B cell (primary cell): ENCODE data around the gene FAM151A. TPM values are rescaled to one million over a fixed set of nuclear protein-coding genes. Genes with fewer than 3 reads are reported as not detected.

Source experiments
- ATAC-seq: fragments of 200-7000 bp; cut with Tn5 transposase; one replicate; pipeline ENCODE4 v1.10.0; 2021; ENCODE audit warnings: low read depth, mild to moderate bottlenecking, moderate number of reproducible peaks, moderate library complexity
- CTCF ChIA-PET: fragments of 350-600 bp; sonication (Branson Sonifier 250); formaldehyde crosslinking; loops from one replicate; lab custom pipeline; 2021; ENCODE audit warnings: antibody characterized with exemption, inconsistent platforms; lab: Charles Lee
- POLR2A ChIA-PET: fragments of 350-600 bp; sonication (Branson Sonifier 250); formaldehyde crosslinking; loops from one replicate; lab custom pipeline; 2021; ENCODE audit warnings: antibody characterized with exemption; lab: Charles Lee
- DNase-seq: peaks from one replicate; pipeline ENCODE4 v3.0.0; 2013
- H2AFZ ChIP-seq: 2 replicates; pipeline ENCODE4 v1.6.1; 2012; ENCODE audit warnings: mild to moderate bottlenecking, low read depth, low read length; ENCODE audit not compliant: insufficient read depth, poor library complexity, severe bottlenecking
- H3K27ac ChIP-seq, 2 donors: 1 replicate in 1 of 2; 2 replicates in 1 of 2; pipeline ENCODE4 v1.5.1; 2012 to 2013; ENCODE audit warnings: low read length in 2 of 2, mild to moderate bottlenecking in 2 of 2, moderate library complexity in 1 of 2
- H3K27me3 ChIP-seq, 4 experiments: fragments of 200-600 bp in 1 of 4; sonication (generic) in 1 of 4; replicated peaks in 1 of 4; 1 replicate in 2 of 4; 2 replicates in 2 of 4; pipeline versions ENCODE4 v1.6.1 to v1.7.0; 2013 to 2016; ENCODE audit warnings: low read length in 3 of 4, mild to moderate bottlenecking in 2 of 4, mixed read lengths in 1 of 4, moderate library complexity in 1 of 4; ENCODE audit not compliant: insufficient read depth in 4 of 4, control insufficient read depth in 3 of 4; ENCODE audit errors: control extremely low read depth in 1 of 4
- H3K36me3 ChIP-seq, 2 experiments: replicated peaks in 1 of 2; 1 replicate in 1 of 2; 2 replicates in 1 of 2; pipeline versions ENCODE4 v1.6.1 to v1.7.1; 2013; ENCODE audit warnings: low read length in 1 of 2; ENCODE audit not compliant: insufficient read depth in 2 of 2, control insufficient read depth in 1 of 2; ENCODE audit errors: control extremely low read depth in 1 of 2, extremely low read depth in 1 of 2
- H3K4me1 ChIP-seq, 2 donors: fragments of 200-600 bp in 1 of 2; sonication (generic) in 1 of 2; 1 replicate in 1 of 2; 2 replicates in 1 of 2; pipeline versions ENCODE4 v1.5.1 to v1.6.1; 2013 to 2017; ENCODE audit warnings: low read length in 2 of 2; ENCODE audit not compliant: control insufficient read depth in 2 of 2, insufficient read depth in 2 of 2
- H3K4me2 ChIP-seq: replicated peaks from 2 replicates; pipeline ENCODE3; 2012; ENCODE audit warnings: mild to moderate bottlenecking, low read depth, low read length; ENCODE audit not compliant: poor library complexity, severe bottlenecking
- H3K4me3 ChIP-seq, 5 experiments: fragments of 200-600 bp in 1 of 5; sonication (generic) in 1 of 5; 1 replicate in 3 of 5; 2 replicates in 2 of 5; pipeline versions ENCODE4 v1.5.1 to v1.7.0; 2011 to 2016; ENCODE audit warnings: low read length in 4 of 5, mild to moderate bottlenecking in 4 of 5, low read depth in 2 of 5, control low read depth in 1 of 5, moderate library complexity in 1 of 5; ENCODE audit not compliant: insufficient read depth in 1 of 5; ENCODE audit errors: control extremely low read depth in 1 of 5, extremely low read depth in 1 of 5
- H3K79me2 ChIP-seq: fragments of 200-600 bp; sonication (generic); one replicate; pipeline ENCODE4 v1.6.0; 2016; ENCODE audit warnings: low read length; ENCODE audit not compliant: control insufficient read depth, insufficient read depth
- H3K9ac ChIP-seq: fragments of 200-600 bp; sonication (generic); 2 replicates; pipeline ENCODE4 v1.6.1; 2017; ENCODE audit warnings: mild to moderate bottlenecking, low read length, moderate library complexity
- H3K9me3 ChIP-seq, 3 donors: one replicate each; pipeline versions ENCODE4 v1.6.1 to v1.7.1; 2013; ENCODE audit warnings: low read length in 2 of 3; ENCODE audit not compliant: control insufficient read depth in 2 of 3, insufficient read depth in 1 of 3; ENCODE audit errors: control extremely low read depth in 1 of 3
- H4K20me1 ChIP-seq: 2 replicates; pipeline ENCODE4 v1.6.0; 2012; ENCODE audit warnings: mild to moderate bottlenecking, low read length; ENCODE audit not compliant: insufficient read depth, control insufficient read depth, poor library complexity, severe bottlenecking
- H3K27ac Mint-ChIP-seq: one replicate; pipeline ENCODE4 v1.8.0; 2021; ENCODE audit warnings: mixed read lengths
- H3K27me3 Mint-ChIP-seq: one replicate; pipeline ENCODE4 v1.8.0; 2021; ENCODE audit warnings: mixed read lengths
- H3K4me1 Mint-ChIP-seq: one replicate; pipeline ENCODE4 v1.8.0; 2021; ENCODE audit warnings: mixed read lengths
- H3K4me3 Mint-ChIP-seq: one replicate; pipeline ENCODE4 v1.8.0; 2021; ENCODE audit warnings: mixed read lengths
- H3K9me3 Mint-ChIP-seq: one replicate; pipeline ENCODE4 v1.8.0; 2022; ENCODE audit warnings: mixed read lengths; ENCODE audit not compliant: insufficient read depth
- EZH2 ChIP-seq: IDR thresholded peaks from 2 replicates; pipeline ENCODE4 v1.6.1; 2012; ENCODE audit warnings: borderline replicate concordance, low read depth, mild to moderate bottlenecking, moderate library complexity, low read length; ENCODE audit not compliant: insufficient read depth, poor library complexity, severe bottlenecking
- WGBS: methylation state at CpG from one replicate; pipeline ENCODE4 v1.1.5; 2013; ENCODE audit warnings: missing lambda C conversion rate; ENCODE audit not compliant: insufficient coverage; 5-methylcytosine and 5-hydroxymethylcytosine counted together
- intact Hi-C: fragments of 100-400 bp; cut with micrococcal nuclease; formaldehyde crosslinking; loops from one replicate; pipeline ENCODE4 v1.10.0; 2022
- polyA plus RNA-seq: library from polyadenylated mRNA; depleted of rRNA; stranded (reverse); fragments of >200 nt; gene quantifications from 2 replicates; pipeline ENCODE4 v1.2.3, GENCODE V29; 2012
- total RNA-seq, 2 donors: library from RNA; stranded (reverse); fragments of 120-200 nt in 1 of 2; gene quantifications; 1 replicate in 1 of 2; 2 replicates in 1 of 2; pipeline versions ENCODE4 v1.2.3 to v1.2.4, GENCODE V29; 2013 to 2022
- TF ChIP-seq, protein P1 (sequence below): fragments of 200-600 bp; IDR thresholded peaks from one replicate; pipeline ENCODE4 v1.8.0; 2022; ENCODE audit warnings: antibody characterized with exemption, mild to moderate bottlenecking

Gene FAM151A
- total and polyA plus RNA-seq, 2 donors (not counting 1 experiment from before 2014, with no cell fraction given) = not detected

GRCh38 chr1:54606990-54607325 is 16.4 kb downstream of the FAM151A start:
- POLR2A ChIA-PET = no interaction called here
- Histone ChIP-seq H2AFZ (no peak overlapping the region), H3K27me3 (no peaks in the 10 kb centered on the region), H3K4me3 (no peak overlapping the region), H3K9me3 (no peaks in the 10 kb centered on the region), H3K4me1 (no peaks in the 10 kb centered on the region), H4K20me1 (no peaks in the 10 kb centered on the region), H3K9ac (no peak overlapping the region), H3K36me3 (no peaks in the 10 kb centered on the region), H3K27ac (no peak overlapping the region), H3K79me2 (no peaks in the 10 kb centered on the region), H3K4me2 (no peak overlapping the region)
- intact Hi-C loops = no loop called here
- Mint-ChIP-seq H3K9me3 (no peaks in the 10 kb centered on the region), H3K4me3 (no peak overlapping the region), H3K27me3 (no peaks in the 10 kb centered on the region), H3K27ac (no peak overlapping the region), H3K4me1 (peaks cover 6% of the 10 kb centered on the region)
- DNase-seq (no peak), ATAC-seq (no peak)
- TF ChIP-seq, protein P1, sequence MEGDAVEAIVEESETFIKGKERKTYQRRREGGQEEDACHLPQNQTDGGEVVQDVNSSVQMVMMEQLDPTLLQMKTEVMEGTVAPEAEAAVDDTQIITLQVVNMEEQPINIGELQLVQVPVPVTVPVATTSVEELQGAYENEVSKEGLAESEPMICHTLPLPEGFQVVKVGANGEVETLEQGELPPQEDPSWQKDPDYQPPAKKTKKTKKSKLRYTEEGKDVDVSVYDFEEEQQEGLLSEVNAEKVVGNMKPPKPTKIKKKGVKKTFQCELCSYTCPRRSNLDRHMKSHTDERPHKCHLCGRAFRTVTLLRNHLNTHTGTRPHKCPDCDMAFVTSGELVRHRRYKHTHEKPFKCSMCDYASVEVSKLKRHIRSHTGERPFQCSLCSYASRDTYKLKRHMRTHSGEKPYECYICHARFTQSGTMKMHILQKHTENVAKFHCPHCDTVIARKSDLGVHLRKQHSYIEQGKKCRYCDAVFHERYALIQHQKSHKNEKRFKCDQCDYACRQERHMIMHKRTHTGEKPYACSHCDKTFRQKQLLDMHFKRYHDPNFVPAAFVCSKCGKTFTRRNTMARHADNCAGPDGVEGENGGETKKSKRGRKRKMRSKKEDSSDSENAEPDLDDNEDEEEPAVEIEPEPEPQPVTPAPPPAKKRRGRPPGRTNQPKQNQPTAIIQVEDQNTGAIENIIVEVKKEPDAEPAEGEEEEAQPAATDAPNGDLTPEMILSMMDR = no peak
- no peak for TF ChIP-seq EZH2
- 95% methylated on average over 13 of the region's 13 CpGs for WGBS
- CTCF ChIA-PET = no interaction called here

DNA sequence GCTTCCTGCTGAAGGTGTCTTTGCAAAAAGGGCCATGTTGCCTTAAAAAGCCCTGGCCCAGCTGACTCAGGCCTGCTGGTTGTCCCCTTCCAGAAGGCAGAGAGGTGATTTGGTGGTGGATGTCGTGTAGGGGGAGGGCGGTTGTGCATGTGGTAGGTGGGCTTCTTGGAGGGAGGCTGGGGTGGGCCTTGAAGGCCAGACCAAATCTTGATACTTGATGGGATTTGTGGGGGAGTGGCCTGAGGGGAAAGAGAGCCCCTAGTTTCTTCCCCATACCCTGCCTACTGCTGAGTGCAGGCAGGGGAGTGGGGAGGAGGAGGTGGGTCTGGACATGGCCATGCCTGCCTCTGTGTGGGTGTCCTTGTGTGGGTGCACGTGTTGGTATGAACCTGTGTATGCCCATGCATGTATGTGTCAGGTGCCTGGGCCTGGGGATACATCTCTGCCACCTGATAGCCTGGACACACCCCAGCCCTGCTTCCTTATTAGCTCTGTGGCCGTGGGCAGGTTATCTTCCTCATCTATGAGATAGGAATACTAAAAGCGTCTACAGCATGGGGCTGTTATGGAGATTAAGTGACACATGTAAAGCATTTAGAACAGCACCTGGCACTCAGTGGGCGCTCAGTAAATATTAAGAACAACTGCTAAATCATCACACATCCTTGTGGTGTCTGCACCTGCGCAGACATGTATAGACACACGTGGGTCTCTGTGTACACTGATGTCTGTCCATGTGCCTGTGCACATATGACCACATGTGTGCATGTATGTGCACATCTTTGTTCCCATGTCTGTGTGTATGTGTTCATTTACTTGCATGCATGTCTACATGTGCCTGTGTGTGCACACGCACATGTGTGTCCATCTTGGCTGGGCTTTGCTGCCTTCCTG is 17.0 kb downstream of the FAM151A start:
- no peak overlapping the region for H3K4me2 ChIP-seq
- intact Hi-C loops = no loop called here
- TF ChIP-seq, protein P1 = no peak
- no peak for TF ChIP-seq EZH2
- H2AFZ ChIP-seq = no peak overlapping the region
- no peaks in the 10 kb centered on the region for H4K20me1 ChIP-seq
- no peak overlapping the region for H3K9ac ChIP-seq
- ChIA-PET POLR2A (no interaction called here), CTCF (no interaction called here)
- H3K4me3 Mint-ChIP-seq = no peak overlapping the region
- no peaks in the 10 kb centered on the region for H3K27me3 Mint-ChIP-seq
- H3K9me3 Mint-ChIP-seq = no peaks in the 10 kb centered on the region
- H3K36me3 ChIP-seq = no peaks in the 10 kb centered on the region
- no peak overlapping the region for H3K27ac ChIP-seq
- H3K4me1 Mint-ChIP-seq = peaks cover 6% of the 10 kb centered on the region
- no peak overlapping the region for H3K27ac Mint-ChIP-seq
- 80% methylated on average over 7 of the region's 9 CpGs for WGBS
- DNase-seq = no peak
- no peaks in the 10 kb centered on the region for H3K27me3 ChIP-seq
- H3K4me3 ChIP-seq = no peak overlapping the region
- no peaks in the 10 kb centered on the region for H3K9me3 ChIP-seq
- no peaks in the 10 kb centered on the region for H3K79me2 ChIP-seq
- H3K4me1 ChIP-seq = no peaks in the 10 kb centered on the region
- ATAC-seq = no peak
